ENCODE results near the gene SMG6. TPM values are rescaled to one million over a fixed set of nuclear protein-coding genes. Genes with fewer than 3 reads are reported as not detected.

Gene SMG6
- total and polyA plus RNA-seq, 2 of the 8 experiments (the other 6 are each of a cell fraction or from before 2014, with no cell fraction given) = 18.5 to 25.2 TPM

DNA sequence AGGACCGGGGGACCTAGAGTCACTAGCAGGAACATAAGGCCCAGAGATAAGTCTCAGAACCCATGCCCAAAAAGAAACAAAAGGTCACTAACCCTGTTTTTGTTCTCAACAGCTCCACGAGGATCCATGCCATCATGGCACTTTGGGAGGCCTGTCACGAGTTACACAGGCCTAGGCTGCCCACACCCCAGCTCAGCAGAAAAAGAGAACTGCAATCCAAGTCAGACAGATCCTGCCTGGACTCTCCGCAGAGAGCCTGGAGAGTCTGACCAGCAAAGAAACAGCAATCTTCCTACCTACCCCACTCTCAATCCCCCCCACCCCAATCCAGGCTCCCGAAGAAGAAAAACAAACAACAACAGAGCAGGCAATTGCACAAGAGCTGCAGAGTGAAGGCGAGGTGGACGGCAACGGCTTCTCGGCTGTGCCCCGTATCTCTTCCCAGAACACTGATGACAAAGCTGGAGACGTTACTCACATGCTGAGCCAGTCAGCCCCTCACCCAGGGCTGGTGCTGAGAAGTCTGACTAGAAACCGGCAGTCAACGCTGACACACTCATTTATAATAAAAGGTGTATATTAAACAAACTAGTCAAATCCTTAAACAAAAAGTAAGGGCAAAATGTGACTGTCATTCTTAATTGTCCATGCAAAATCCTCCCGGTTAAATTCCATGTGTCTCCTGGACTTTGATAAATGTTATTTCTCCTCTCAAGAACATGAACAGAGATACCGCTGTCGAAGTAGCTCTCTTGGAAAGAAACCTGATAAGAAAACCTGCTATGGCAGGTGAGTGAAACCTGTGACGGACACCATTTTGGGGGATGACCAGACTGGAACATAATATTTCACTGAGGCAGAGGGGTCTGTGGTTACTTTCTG lies 89.3 kb downstream of the SMG6 start:
- DNase-seq (ENCODE audit: low read depth in 1 of 2, low spot score in 2 of 2) (no peak), FAIRE-seq (no peak)
- Histone ChIP-seq H2BK5ac (ENCODE audit: low read depth, low read length) (no peak overlapping the region), H3K18ac (ENCODE audit: extremely low read depth, low read length) (no peak overlapping the region), H3K4me3 (ENCODE audit: extremely low read depth in 1 of 4, insufficient read depth in 2 of 4, low read depth in 3 of 4, low read length in 4 of 4) (no peak overlapping the region), H3K9ac (replicated peaks in 1 of 4; ENCODE audit: extremely low read depth in 1 of 4, low read depth in 3 of 4, low read length in 3 of 4) (no peak overlapping the region), H3K14ac (ENCODE audit: insufficient read length) (no peak overlapping the region), H2BK120ac (replicated peaks; ENCODE audit: low read depth, low read length) (no peak overlapping the region), H3K4me1 (replicated peaks in 1 of 4; ENCODE audit: control insufficient read depth in 3 of 4, insufficient read depth in 4 of 4, low read length in 3 of 4) (peaks cover 0 to 11% (median 6%) of the 10 kb centered on the region in 4 experiments; a peak in 5 of 7 replicates), H3K79me2 (ENCODE audit: control insufficient read depth in 1 of 2, insufficient read depth in 2 of 2, low read length in 2 of 2) (no peaks in the 10 kb centered on the region), H3K36me3 (ENCODE audit: control insufficient read depth in 2 of 4, insufficient read depth in 4 of 4, low read length in 3 of 4) (no peaks in the 10 kb centered on the region), H4K8ac (ENCODE audit: extremely low read depth, insufficient read depth, low read length) (no peak overlapping the region), H3K4me2 (ENCODE audit: insufficient read depth in 1 of 2, low read depth in 2 of 2, low read length in 2 of 2) (peak overlapping the region in 1 of 2 experiments; percentile 25; a peak in 1 of 4 replicates), H2BK20ac (ENCODE audit: low read length) (no peak overlapping the region), H3K56ac (replicated peaks; ENCODE audit: insufficient read length, low read depth, low read length) (no peak overlapping the region), H3K9me3 (ENCODE audit: insufficient read depth in 2 of 2, low read depth in 1 of 2, low read length in 1 of 2) (no peaks in the 10 kb centered on the region), H2AK5ac (ENCODE audit: low read depth, low read length) (no peak overlapping the region), H3K27ac (ENCODE audit: low read depth, low read length) (no peak overlapping the region), H4K5ac (ENCODE audit: insufficient read length, low read depth, low read length) (no peak overlapping the region), H2BK12ac (ENCODE audit: low read depth, low read length) (no peak overlapping the region), H3K4ac (replicated peaks; ENCODE audit: insufficient read length, low read depth, low read length) (no peak overlapping the region), H3K23me2 (ENCODE audit: low read depth, low read length) (no peaks in the 10 kb centered on the region), H2BK15ac (ENCODE audit: low read length) (no peak overlapping the region), H3K23ac (ENCODE audit: insufficient read length) (no peak overlapping the region), H3K27me3 (replicated peaks in 1 of 4; ENCODE audit: control insufficient read depth in 3 of 4, extremely low read depth in 1 of 4, insufficient read depth in 3 of 4, low read length in 3 of 4) (no peaks in the 10 kb centered on the region), H4K91ac (replicated peaks; ENCODE audit: insufficient read length, low read length) (no peak overlapping the region), H2AFZ (ENCODE audit: low read length) (no peak overlapping the region), H3K79me1 (ENCODE audit: low read depth, low read length) (no peaks in the 10 kb centered on the region), H4K20me1 (replicated peaks in 1 of 2; ENCODE audit: control insufficient read depth in 1 of 2, insufficient read depth in 2 of 2, low read length in 2 of 2) (no peaks in the 10 kb centered on the region)
- TF ChIP-seq CEBPB (IDR thresholded peaks at IDR 0.05; ENCODE audit: low read depth, low read length) (peak; percentile 79), RXRA (IDR thresholded peaks at IDR 0.05; ENCODE audit: insufficient read depth, low read depth, low read length) (no peak)
- CTCF ChIA-PET (ENCODE audit: partially characterized antibody) = interaction anchor here (0.9 to 2.8 kb wide), 7 partner anchors 10 to 159 kb away, joined by 3 to 14 read pairs (median 5); partner anchors contain the start of gene HIC1
- POLR2A ChIA-PET (ENCODE audit: partially characterized antibody) = interaction anchor here (0.8 kb wide), 1 partner anchor 8 kb away, joined by 3 read pairs; no protein-coding TSS in a partner anchor
- 74% methylated on average over 17 of the region's 17 CpGs; no CpG with 5 or more reads in 1 of the 2 experiments for WGBS, 2 experiments (ENCODE audit: extremely low coverage in 1 of 2, insufficient coverage in 1 of 2, insufficient read length in 1 of 2, insufficient replicate concordance in 2 of 2, low coverage in 1 of 2, low lambda C conversion rate in 2 of 2, missing lambda C conversion rate in 1 of 2)
